Karpas-422 (cell line): Measurements from ENCODE around the gene TAS1R2. TPM values are rescaled to one million over a fixed set of nuclear protein-coding genes. Genes with fewer than 3 reads are reported as not detected.

ENCODE experiments used
- DNase-seq: peaks from one replicate; pipeline ENCODE4 v3.0.0-alpha.2; 2015
- H2AFZ ChIP-seq: fragments of 200-600 bp; sonication (generic); 2 replicates; pipeline ENCODE4 v1.6.1; 2014; ENCODE audit warnings: antibody characterized with exemption, low read length, mixed read lengths
- H3K27ac ChIP-seq: fragments of 200-600 bp; sonication (generic); 2 replicates; pipeline ENCODE4 v1.5.1; 2014; ENCODE audit warnings: mild to moderate bottlenecking, low read length, moderate library complexity
- H3K27me3 ChIP-seq: fragments of 200-600 bp; sonication (generic); 2 replicates; pipeline ENCODE4 v1.6.1; 2014; ENCODE audit warnings: low read length, mixed read lengths
- H3K36me3 ChIP-seq: fragments of 200-600 bp; sonication (generic); 2 replicates; pipeline ENCODE4 v1.6.1; 2014; ENCODE audit warnings: low read length, mixed read lengths; ENCODE audit not compliant: insufficient read depth
- H3K4me1 ChIP-seq: fragments of 200-600 bp; sonication (generic); 2 replicates; pipeline ENCODE4 v1.6.1; 2014; ENCODE audit warnings: mild to moderate bottlenecking, low read length, mixed read lengths
- H3K4me2 ChIP-seq: fragments of 200-600 bp; sonication (generic); 2 replicates; pipeline ENCODE4 v1.6.1; 2014; ENCODE audit warnings: low read length, low read depth, mild to moderate bottlenecking; ENCODE audit not compliant: poor library complexity, severe bottlenecking
- H3K4me3 ChIP-seq: fragments of 200-600 bp; sonication (generic); 2 replicates; pipeline ENCODE4 v1.5.1; 2014; ENCODE audit warnings: mild to moderate bottlenecking, antibody characterized with exemption, low read length, mixed read lengths
- H3K79me2 ChIP-seq: fragments of 200-600 bp; sonication (generic); 2 replicates; pipeline ENCODE4 v1.6.1; 2014; ENCODE audit warnings: mild to moderate bottlenecking, low read length, mixed read lengths
- H3K9ac ChIP-seq: fragments of 200-600 bp; sonication (generic); 2 replicates; pipeline ENCODE4 v1.6.0; 2014; ENCODE audit warnings: low read length
- H3K9me2 ChIP-seq: fragments of 200-600 bp; sonication (generic), shearing (Covaris generic); replicated peaks from 2 replicates; pipeline ENCODE4 v1.6.0; 2014; ENCODE audit warnings: mild to moderate bottlenecking, low read length, moderate library complexity; ENCODE audit not compliant: insufficient read depth
- H3K9me3 ChIP-seq: fragments of 300-700, 200-600 bp; sonication (generic); 2 replicates; pipeline ENCODE4 v1.6.1; 2014; ENCODE audit warnings: low read length, mixed read lengths
- H4K20me1 ChIP-seq: fragments of 200-600 bp; sonication (generic); 2 replicates; pipeline ENCODE4 v1.6.1; 2014; ENCODE audit warnings: mild to moderate bottlenecking, antibody characterized with exemption, low read length, low read depth; ENCODE audit not compliant: insufficient read depth
- small RNA-seq: library from RNA; depleted of rRNA; stranded (forward); fragments of <200 nt; gene quantifications from one replicate; pipeline ENCODE3, GENCODE V24; 2014
- total RNA-seq: library from RNA; depleted of rRNA; stranded (reverse); fragments of >200 nt; shearing (Covaris generic); gene quantifications from 2 replicates; pipeline ENCODE4 v1.2.3, GENCODE V29; 2014; ENCODE audit warnings: low replicate concordance; rRNA removed

TAS1R2 gene
- total RNA-seq, 1 experiment from 2014 or later = not detected

GRCh38 chr1:18794561-18794960 is 64.9 kb downstream of the TAS1R2 start:
- Histone ChIP-seq H3K4me3 (no peak overlapping the region), H3K4me1 (peaks cover 4% of the 10 kb centered on the region), H3K79me2 (no peaks in the 10 kb centered on the region), H3K9me2 (no peaks in the 10 kb centered on the region), H3K4me2 (no peak overlapping the region), H4K20me1 (no peaks in the 10 kb centered on the region), H3K27ac (no peak overlapping the region), H3K36me3 (no peaks in the 10 kb centered on the region), H3K9me3 (no peaks in the 10 kb centered on the region), H3K27me3 (no peaks in the 10 kb centered on the region), H2AFZ (no peak overlapping the region), H3K9ac (no peak overlapping the region)
- DNase-seq = no peak

- Histone ChIP-seq H2AFZ (no peak overlapping the region), H3K27ac (no peak overlapping the region)
These were observed 65.4 kb downstream of the TAS1R2 start for GRCh38 chr1:18794051-18794450.

GRCh38 chr1:18793164-18793563 is 66.3 kb downstream of the TAS1R2 start:
- Histone ChIP-seq H3K4me1 (peaks cover 4% of the 10 kb centered on the region), H3K4me3 (no peak overlapping the region), H3K9ac (no peak overlapping the region), H3K9me2 (no peaks in the 10 kb centered on the region), H4K20me1 (no peaks in the 10 kb centered on the region), H2AFZ (no peak overlapping the region), H3K36me3 (no peaks in the 10 kb centered on the region), H3K27me3 (no peaks in the 10 kb centered on the region), H3K79me2 (no peaks in the 10 kb centered on the region), H3K4me2 (no peak overlapping the region), H3K9me3 (no peaks in the 10 kb centered on the region), H3K27ac (no peak overlapping the region)
- no peak for DNase-seq

More at GRCh38 chr1:18794051-18794450, 65.4 kb downstream of the TAS1R2 start:
- no peaks in the 10 kb centered on the region for H3K36me3 ChIP-seq
- H3K79me2 ChIP-seq = no peaks in the 10 kb centered on the region
- H3K9me3 ChIP-seq = no peaks in the 10 kb centered on the region
- H4K20me1 ChIP-seq = no peaks in the 10 kb centered on the region
- H3K4me3 ChIP-seq = no peak overlapping the region
- H3K4me1 ChIP-seq = peaks cover 4% of the 10 kb centered on the region
- H3K27me3 ChIP-seq = no peaks in the 10 kb centered on the region
- H3K9me2 ChIP-seq = no peaks in the 10 kb centered on the region
- H3K9ac ChIP-seq = no peak overlapping the region
- no peak for DNase-seq
- no peak overlapping the region for H3K4me2 ChIP-seq

DNA sequence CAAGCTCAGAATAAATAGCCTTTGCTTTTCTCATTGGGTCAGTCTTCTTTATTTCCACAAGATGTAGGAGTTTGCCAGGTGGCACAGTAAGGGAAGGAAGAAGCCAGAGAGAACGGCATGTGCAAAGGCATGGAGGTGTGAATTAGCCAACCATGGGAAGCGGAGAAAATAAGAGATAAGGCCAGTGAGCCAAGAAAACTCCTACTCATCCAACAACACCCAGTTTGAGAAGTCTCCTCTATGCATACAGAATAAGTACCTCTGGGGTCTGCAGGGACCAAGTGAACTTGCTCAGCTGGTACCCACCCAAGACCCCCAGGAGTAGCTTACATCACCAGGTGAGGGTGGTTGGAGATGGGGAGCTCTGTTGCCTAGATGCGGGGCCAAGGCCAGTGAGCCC is 66.7 kb downstream of the TAS1R2 start:
- Histone ChIP-seq H3K36me3 (no peaks in the 10 kb centered on the region), H3K4me1 (peaks cover 4% of the 10 kb centered on the region), H3K9me2 (no peaks in the 10 kb centered on the region), H3K27me3 (no peaks in the 10 kb centered on the region), H3K4me2 (no peak overlapping the region), H2AFZ (no peak overlapping the region), H3K27ac (no peak overlapping the region), H3K9ac (no peak overlapping the region), H3K4me3 (no peak overlapping the region), H3K9me3 (no peaks in the 10 kb centered on the region), H3K79me2 (no peaks in the 10 kb centered on the region), H4K20me1 (no peaks in the 10 kb centered on the region)
- DNase-seq = no peak

Small RNAs within 50 kb of the gene (small RNA-seq; reads per million reads assigned to genes)
- gene MIR1290 (not detected), gene MIR4695 (not detected)

Other genes with a start within 250 kb of the TAS1R2 start
- gene PAX7, start 228.8 kb downstream of the TAS1R2 start, total RNA-seq = 0.07 TPM in 1 of 2 replicates, not detected in the other
- 0.58 TPM in 1 of 2 replicates, not detected in the other for gene ALDH4A1, start 42.9 kb upstream of the TAS1R2 start, total RNA-seq
- not detected in 2 replicates for gene IFFO2, start 97.0 kb upstream of the TAS1R2 start, total RNA-seq